ENCODE results near the gene TAF3.

The TAF3 gene

DNA sequence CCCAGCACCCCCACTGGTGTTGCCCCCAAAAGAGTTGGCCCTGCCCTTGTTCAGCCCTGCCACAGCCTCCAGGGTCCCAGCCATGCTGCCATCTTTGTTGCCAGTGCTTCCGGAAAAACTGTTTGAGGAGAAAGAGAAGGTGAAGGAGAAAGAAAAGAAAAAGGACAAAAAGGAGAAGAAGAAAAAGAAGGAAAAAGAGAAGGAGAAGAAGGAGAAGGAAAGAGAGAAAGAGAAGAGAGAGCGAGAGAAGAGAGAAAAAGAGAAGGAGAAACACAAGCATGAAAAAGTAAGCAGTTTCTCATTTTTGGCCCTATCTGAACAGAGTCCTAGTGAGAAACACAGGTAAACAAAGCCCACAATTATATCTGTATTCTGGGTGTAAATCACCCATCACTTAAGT, 147.2 kb downstream of the TAF3 start:
- DNase-seq (ENCODE audit: low read depth in 1 of 2, low spot score in 1 of 2), result no peak

DNA sequence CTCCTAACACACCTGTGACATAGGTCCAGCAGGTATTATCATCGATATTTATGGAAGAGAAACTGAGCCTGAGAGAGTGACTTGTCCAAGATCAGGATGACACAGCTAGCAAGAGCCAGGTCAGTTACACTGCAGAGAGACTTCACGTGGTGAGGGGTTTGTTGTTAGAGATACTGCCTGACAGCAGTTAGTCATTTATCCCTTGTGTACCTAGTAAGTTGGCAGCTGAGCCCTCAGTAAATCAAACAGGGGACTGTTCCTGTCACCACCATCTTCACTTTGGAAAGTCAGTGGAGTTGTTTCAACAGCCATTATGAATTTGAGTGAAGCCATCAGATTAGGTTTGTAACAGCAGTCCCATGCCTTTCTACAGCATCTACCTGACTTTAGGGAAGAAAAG, 148.7 kb downstream of the TAF3 start:
- DNase-seq (ENCODE audit: low read depth in 1 of 2, low spot score in 1 of 2), result no peak

DNA sequence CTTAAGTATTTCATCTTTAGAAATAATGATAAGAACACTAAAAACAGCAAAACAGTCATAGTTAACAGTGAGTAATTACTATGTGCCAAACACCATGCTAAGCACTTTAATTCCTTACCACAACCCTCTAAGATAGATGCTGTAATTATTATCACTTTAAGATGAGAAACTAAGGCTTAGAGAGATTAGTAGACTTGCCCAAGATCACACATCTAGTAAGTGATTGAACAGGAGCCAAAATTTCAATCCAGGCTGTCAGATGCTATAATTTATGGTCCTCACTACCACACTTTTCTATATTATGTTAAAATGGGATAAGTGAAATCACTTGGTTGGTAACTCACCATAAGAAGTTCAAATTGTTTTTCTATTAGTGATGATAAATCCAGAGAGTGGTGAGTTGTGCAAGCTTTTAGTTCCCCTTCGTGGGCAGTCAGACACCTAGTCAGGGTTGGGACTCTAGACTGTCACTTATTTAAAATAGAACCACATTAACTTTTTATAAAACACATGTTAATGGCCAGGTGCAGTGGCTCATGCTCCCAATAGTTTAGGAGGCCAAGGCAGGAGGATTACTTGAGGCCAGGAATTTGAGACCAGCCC, 150.3 kb downstream of the TAF3 start:
- DNase-seq (ENCODE audit: low read depth in 1 of 2, low spot score in 1 of 2), result no peak

DNA sequence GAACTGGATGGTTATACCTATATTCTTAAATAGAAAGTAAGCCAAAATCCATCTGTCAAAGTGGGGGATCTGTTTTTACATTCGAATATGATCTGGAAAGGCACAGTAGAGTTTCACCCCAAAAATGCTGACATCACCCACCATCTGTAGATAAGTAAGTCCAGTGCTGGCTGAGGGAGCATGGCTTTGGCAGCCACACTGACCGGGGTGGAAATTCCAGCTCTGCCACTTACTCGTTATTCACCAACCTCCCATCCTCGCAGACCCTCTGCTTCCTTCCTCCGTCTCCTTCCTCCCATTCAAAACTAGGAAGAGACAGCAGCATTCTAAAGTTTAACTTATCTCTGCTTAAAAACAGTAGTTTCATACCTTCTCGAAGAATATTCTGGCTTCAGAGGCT, 151.3 kb downstream of the TAF3 start:
- no peak for DNase-seq (ENCODE audit: low read depth in 1 of 2, low spot score in 1 of 2)

GRCh38 chr10:7971949-7972348, 153.6 kb downstream of the TAF3 start:
- no peak for DNase-seq (ENCODE audit: low read depth in 1 of 2, low spot score in 1 of 2)

- DNase-seq (ENCODE audit: low read depth in 1 of 2, low spot score in 1 of 2), result no peak
Measured at GRCh38 chr10:7972367-7972766, 154.1 kb downstream of the TAF3 start.

GRCh38 chr10:7980196-7980595, 161.9 kb downstream of the TAF3 start:
- no peak for DNase-seq (ENCODE audit: low read depth in 1 of 2, low spot score in 1 of 2)

- no peak for DNase-seq (ENCODE audit: low read depth in 1 of 2, low spot score in 1 of 2)
Measured at GRCh38 chr10:7982727-7983126, 164.4 kb downstream of the TAF3 start.

DNA sequence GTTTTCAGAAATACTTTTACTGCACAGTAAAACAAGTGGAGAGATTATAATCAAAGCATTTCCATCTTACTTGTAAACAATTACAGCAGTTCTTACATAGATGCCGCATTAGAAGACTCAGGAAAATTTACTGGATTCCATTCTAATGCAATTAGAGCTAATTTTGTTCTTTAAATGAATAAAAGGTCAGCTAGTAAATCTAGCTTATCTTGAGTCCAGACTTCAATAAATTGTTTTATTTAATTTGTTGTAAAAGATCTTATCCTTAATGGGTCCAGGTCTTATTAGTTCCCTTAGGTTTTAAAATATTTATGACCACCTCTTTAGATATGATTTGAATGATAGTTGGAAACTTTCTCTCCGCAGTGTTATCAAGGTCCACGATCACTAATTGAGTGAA, 166.0 kb downstream of the TAF3 start:
- no peak for DNase-seq (ENCODE audit: low read depth in 1 of 2, low spot score in 1 of 2)

DNA sequence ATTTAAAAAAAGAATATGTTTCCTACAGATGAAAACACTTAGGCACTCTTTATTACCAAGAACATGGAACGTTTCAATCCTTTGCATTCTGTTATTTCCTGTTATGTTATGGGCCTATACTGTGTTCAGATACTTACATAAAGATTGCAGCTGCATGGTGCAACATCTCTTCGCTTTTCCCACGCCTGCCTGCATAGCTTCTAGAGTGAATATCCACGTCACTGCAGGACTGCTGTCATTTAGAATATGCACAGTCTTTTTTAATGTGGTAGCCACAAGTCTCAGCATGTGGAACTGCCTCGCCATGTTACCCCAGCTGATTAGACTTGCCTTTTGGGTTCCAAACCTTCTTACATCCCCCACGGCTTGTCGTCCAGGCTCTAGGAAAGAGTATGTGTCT, 166.6 kb downstream of the TAF3 start:
- no peak for DNase-seq (ENCODE audit: low read depth in 1 of 2, low spot score in 1 of 2)

GRCh38 chr10:7986851-7987250, 168.5 kb downstream of the TAF3 start:
- no peak for DNase-seq (ENCODE audit: low read depth in 1 of 2, low spot score in 1 of 2)

DNA sequence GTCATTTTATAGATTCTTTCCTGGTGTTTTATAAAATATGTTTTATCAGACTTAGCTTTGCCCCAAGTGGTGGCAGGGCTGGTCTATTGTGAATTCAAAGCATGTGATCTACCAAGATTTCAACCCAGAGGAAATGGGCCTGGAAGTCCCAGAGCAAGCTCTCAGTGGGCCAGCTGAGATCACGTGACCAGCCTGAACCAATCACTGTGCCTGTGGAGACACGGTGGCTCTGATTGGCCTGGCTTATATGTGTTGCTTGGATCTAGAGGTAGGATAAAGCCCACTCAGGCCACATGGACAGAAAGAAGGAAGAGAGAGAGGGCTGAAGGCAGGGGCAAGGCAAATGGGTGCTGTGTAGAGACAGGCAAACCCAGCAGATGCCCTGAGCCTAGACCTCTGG, 170.7 kb downstream of the TAF3 start:
- no peak for DNase-seq (ENCODE audit: low read depth in 1 of 2, low spot score in 1 of 2)

DNA sequence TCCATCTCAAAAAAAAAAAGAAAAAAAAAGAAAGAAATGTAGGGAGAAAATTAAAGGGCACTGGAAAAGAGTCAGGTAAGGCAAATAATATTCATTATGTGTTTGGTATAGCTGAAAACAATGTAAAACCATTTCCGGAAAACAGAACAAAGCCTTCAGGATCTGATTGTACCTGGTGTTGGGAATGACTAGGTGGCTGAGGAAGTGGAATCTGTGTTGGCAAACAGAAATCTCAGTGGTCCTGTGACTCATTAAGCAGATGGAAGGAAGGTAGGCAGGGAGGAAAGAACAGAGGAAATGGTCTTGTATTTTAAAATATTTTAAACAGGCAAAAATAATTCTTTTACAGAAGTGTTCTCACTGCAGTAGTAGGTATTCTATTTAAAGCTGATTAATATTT, 180.5 kb downstream of the TAF3 start:
- DNase-seq (ENCODE audit: low read depth in 1 of 2, low spot score in 1 of 2), result no peak

- no peak for DNase-seq (ENCODE audit: low read depth in 1 of 2, low spot score in 1 of 2)
Measured at GRCh38 chr10:8004469-8005000, 186.2 kb downstream of the TAF3 start.

DNA sequence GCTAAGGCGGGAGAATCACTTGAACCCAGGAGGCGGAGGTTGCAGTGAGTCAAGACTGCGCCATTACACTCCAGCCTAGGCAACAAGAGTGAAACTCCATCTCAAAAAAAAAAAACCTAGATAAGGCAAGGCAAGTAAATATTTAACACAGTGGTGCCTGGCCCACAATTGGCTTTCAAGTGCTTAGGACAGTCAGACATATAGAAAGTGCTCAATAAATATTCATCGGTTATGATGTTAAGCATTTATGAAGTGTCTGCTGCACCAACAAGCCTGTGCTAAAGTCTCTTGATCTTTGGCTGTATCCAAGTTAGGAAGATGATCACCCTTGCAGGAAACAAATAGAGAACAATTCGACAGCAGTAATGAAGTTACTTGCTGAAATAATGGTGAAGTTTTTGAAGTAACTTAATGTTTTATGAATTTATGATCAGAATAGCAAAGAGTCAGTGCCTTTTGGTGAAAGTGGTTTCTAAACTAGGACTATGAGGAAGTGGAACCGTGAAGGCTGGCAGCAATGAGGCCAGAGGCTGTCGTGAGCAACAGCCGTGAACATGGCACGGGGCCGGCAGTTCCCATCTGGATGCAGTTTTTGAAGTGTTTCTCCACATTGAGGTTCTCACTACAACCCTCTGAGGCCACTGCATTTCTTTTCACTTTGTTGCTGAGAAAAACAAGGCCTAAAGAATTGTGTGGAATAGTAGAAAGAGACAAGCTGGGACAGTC, 188.1 kb downstream of the TAF3 start:
- DNase-seq (ENCODE audit: low read depth in 1 of 2, low spot score in 1 of 2), result no peak

GRCh38 chr10:8009031-8009430, 190.7 kb downstream of the TAF3 start:
- no peak for DNase-seq (ENCODE audit: low read depth in 1 of 2, low spot score in 1 of 2)

DNA sequence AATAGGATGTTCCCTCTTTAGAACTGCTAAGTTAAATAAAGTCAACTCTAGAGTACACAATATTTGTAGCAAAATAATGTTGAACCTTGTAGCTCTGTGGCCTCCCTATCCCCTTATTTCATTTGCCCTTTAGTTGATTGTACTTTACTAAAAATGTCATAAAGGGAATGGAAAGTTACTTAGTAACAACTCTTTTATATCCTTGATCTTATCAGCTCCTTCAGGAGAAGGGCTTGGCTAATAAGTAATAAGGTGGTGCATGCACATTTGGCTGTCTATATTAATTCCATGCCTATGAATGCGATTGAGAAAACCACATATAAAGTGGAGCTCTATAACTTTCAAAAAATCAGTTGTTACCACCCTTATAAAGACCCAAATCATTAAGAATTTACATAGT, 194.7 kb downstream of the TAF3 start:
- no peak for DNase-seq (ENCODE audit: low read depth in 1 of 2, low spot score in 1 of 2)

DNA sequence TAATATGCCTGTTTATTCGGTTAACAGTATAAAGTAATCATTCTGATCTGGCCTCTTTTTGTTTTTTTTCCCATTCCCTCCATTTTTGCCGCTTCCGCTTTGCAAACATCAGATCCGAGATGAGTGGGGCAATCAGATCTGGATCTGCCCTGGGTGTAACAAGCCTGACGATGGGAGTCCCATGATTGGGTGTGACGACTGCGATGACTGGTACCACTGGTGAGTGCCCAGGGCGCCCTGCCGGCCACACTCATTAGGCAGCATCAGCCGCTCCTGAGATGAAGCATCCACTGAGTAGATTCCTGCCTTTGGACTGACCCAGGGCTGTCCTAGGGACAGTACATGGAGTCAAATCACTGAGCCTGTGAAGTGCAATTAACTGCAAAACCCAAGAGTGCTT, 195.3 kb downstream of the TAF3 start:
- no peak for DNase-seq (ENCODE audit: low read depth in 1 of 2, low spot score in 1 of 2)

GRCh38 chr10:8014649-8015048, 196.3 kb downstream of the TAF3 start:
- DNase-seq (ENCODE audit: low read depth in 1 of 2, low spot score in 1 of 2), result no peak

DNA sequence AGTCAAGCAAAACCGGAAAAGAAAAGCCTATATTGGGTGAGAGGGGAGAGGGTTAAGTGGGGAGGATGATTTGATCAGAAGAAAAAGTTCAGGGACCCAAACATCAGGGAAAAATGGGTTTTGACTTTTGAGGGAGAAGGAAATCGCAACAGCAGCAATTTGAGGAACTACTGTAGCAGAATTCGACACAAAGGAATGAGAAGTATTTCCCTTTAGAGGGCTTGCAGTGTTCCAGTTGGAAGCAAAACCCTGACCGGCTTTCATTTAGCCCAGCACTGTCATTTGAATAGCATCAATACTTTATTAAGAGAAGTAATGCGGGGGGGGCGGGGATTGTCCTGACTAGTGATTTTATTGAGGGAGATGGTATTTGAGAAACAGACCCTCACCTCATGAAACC, 199.0 kb downstream of the TAF3 start:
- no peak for DNase-seq (ENCODE audit: low read depth in 1 of 2, low spot score in 1 of 2)

GRCh38 chr10:8023321-8023720, 205.0 kb downstream of the TAF3 start:
- DNase-seq (ENCODE audit: low read depth in 1 of 2, low spot score in 1 of 2), result no peak

DNA sequence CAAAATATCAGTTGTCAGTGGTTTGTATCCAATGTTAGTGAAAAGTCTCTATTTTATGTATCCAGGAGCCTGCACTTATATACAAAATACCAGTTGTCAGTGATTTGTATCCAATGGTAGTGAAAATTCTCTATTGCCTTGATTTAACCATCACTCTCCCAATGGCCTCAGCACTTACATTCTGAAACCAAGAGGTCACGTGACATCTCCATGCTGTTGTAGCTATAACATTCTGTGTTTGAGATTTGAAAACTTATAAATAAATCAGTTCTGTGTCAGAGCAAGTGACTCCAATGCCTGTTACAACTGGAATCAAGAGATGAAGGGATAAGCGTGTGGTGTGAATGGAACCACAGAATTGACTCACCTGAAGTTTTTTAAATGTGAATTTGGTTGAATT, 205.5 kb downstream of the TAF3 start:
- DNase-seq (ENCODE audit: low read depth in 1 of 2, low spot score in 1 of 2), result no peak
